ENCODE results near the gene SERPINI1.

DNA sequence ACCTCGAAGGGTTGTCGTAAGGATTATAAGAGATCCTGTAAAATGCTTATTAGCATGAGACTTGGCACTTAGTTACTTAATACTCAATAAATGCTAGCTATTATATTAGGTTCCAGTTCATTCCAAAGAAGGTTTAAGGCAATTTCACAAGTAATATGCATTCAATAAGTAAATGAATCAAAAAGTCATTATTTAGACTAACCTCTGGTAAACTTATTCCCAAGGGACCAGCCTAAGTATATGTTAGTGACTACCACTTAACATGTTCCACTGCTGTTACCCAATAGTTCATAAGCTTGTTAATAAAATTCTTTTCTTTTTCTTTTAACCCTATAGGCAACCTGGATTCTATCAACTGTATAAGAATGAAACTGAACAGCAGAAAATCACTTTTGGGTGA lies 5.9 kb upstream of the SERPINI1 start:
- TF ChIP-seq EZH2 (IDR thresholded peaks at IDR 0.05; ENCODE audit: borderline replicate concordance) (no peak), EZH2phosphoT487 (IDR thresholded peaks at IDR 0.05; ENCODE audit: low read depth, severe bottlenecking, unreplicated experiment) (no peak)

Data from hepatocyte (in vitro differentiated cells).